Neural cell (in vitro differentiated cells): ENCODE measurements around the gene MAP2K6. TPM values are rescaled to one million over a fixed set of nuclear protein-coding genes. Genes with fewer than 3 reads are reported as not detected.

Source experiments
- H2AFZ ChIP-seq: fragments of 200-600, 300-800 bp; sonication (generic), shearing (Covaris generic); 2 replicates; pipeline ENCODE4 v1.6.0; 2014; ENCODE audit warnings: low read depth, mild to moderate bottlenecking, antibody characterized with exemption, low read length, moderate library complexity
- H3F3A ChIP-seq: fragments of 200-600 bp; shearing (Covaris generic); 2 replicates; pipeline ENCODE4 v1.6.1; 2016; ENCODE audit warnings: mild to moderate bottlenecking, moderate library complexity, mixed read lengths, antibody characterized with exemption, low read length; ENCODE audit not compliant: insufficient read depth, poor library complexity, severe bottlenecking
- H3K27ac ChIP-seq: fragments of 200-600, 300-800 bp; sonication (generic), shearing (Covaris generic); 2 replicates; pipeline ENCODE4 v1.5.1; 2014; ENCODE audit warnings: mild to moderate bottlenecking, low read length, moderate library complexity
- H3K27me3 ChIP-seq: fragments of 300-800, 200-600 bp; sonication (generic), shearing (Covaris generic); 2 replicates; pipeline ENCODE4 v1.6.0; 2014; ENCODE audit warnings: mild to moderate bottlenecking, low read depth, low read length, moderate library complexity; ENCODE audit not compliant: insufficient read depth
- H3K36me3 ChIP-seq: fragments of 300-800, 200-600 bp; sonication (generic), shearing (Covaris generic); 2 replicates; pipeline ENCODE4 v1.5.1; 2014; ENCODE audit warnings: mild to moderate bottlenecking, antibody characterized with exemption, low read length, moderate library complexity; ENCODE audit not compliant: insufficient read depth
- H3K4me2 ChIP-seq: fragments of 300-800, 200-600 bp; sonication (generic), shearing (Covaris generic); 2 replicates; pipeline ENCODE4 v1.6.0; 2014; ENCODE audit warnings: mild to moderate bottlenecking, low read length
- H3K4me3 ChIP-seq: fragments of 300-800, 200-600 bp; sonication (generic), shearing (Covaris generic); 2 replicates; pipeline ENCODE4 v1.5.1; 2014; ENCODE audit warnings: mild to moderate bottlenecking, low read length, moderate library complexity
- H3K79me2 ChIP-seq: fragments of 200-600 bp; shearing (Covaris generic); replicated peaks from 2 replicates; pipeline ENCODE4 v1.6.0; 2014; ENCODE audit warnings: mild to moderate bottlenecking, low read length, moderate library complexity; ENCODE audit not compliant: insufficient read depth
- H3K9ac ChIP-seq: fragments of 300-800, 200-600 bp; sonication (generic), shearing (Covaris generic); 2 replicates; pipeline ENCODE4 v1.6.1; 2016; ENCODE audit warnings: mild to moderate bottlenecking, low read length, mixed read lengths
- H3K9me2 ChIP-seq: fragments of 200-600 bp; shearing (Covaris generic); 2 replicates; pipeline ENCODE4 v1.6.1; 2016; ENCODE audit warnings: mild to moderate bottlenecking, low read length, mixed read lengths; ENCODE audit not compliant: insufficient read depth
- H3K9me3 ChIP-seq: fragments of 200-600, 300-800 bp; sonication (generic), shearing (Covaris generic); 2 replicates; pipeline ENCODE4 v1.6.1; 2016; ENCODE audit warnings: mild to moderate bottlenecking, mixed run types, low read length, moderate library complexity, mixed read lengths
- H4K20me1 ChIP-seq: fragments of 200-600 bp; shearing (Covaris generic); 2 replicates; pipeline ENCODE4 v1.6.1; 2016; ENCODE audit warnings: mild to moderate bottlenecking, mixed run types; ENCODE audit not compliant: insufficient read depth
- EP300 ChIP-seq: fragments of 450-650 bp; conservative IDR thresholded peaks from 2 replicates; pipeline ENCODE4 v1.6.1; 2014; ENCODE audit warnings: antibody characterized with exemption, mild to moderate bottlenecking, moderate library complexity; ENCODE audit not compliant: poor library complexity, severe bottlenecking
- EZH2 ChIP-seq: fragments of 200-600, 300-800 bp; shearing (Covaris generic), sonication (generic); IDR thresholded peaks from 2 replicates; pipeline ENCODE4 v1.6.1; 2014; ENCODE audit warnings: antibody characterized with exemption, low read length, borderline replicate concordance, mild to moderate bottlenecking; ENCODE audit not compliant: insufficient read depth, poor library complexity, severe bottlenecking
- MXI1 ChIP-seq: fragments of 450-650 bp; conservative IDR thresholded peaks from 2 replicates; pipeline ENCODE4 v1.6.1; 2014; ENCODE audit warnings: antibody characterized with exemption, mild to moderate bottlenecking; ENCODE audit not compliant: poor library complexity, severe bottlenecking
- POLR2AphosphoS5 ChIP-seq: IDR thresholded peaks from 2 replicates; pipeline ENCODE4 v1.6.1; 2012
- RAD21 ChIP-seq: fragments of 450-650 bp; conservative IDR thresholded peaks from 2 replicates; pipeline ENCODE4 v1.6.1; 2014; ENCODE audit warnings: antibody characterized with exemption, mild to moderate bottlenecking, moderate library complexity
- SMC3 ChIP-seq: fragments of 450-650 bp; conservative IDR thresholded peaks from 2 replicates; pipeline ENCODE4 v1.6.1; 2014; ENCODE audit warnings: antibody characterized with exemption, mild to moderate bottlenecking, moderate library complexity; ENCODE audit not compliant: poor library complexity
- TAF1 ChIP-seq: IDR thresholded peaks from 2 replicates; pipeline ENCODE4 v1.6.1; 2012; ENCODE audit warnings: low read depth
- polyA plus RNA-seq: library from polyadenylated mRNA; depleted of rRNA; stranded (reverse); fragments of >200 nt; gene quantifications from 2 replicates; pipeline ENCODE4 v1.2.3, GENCODE V29; 2014
- TF ChIP-seq, protein P1 (sequence below): IDR thresholded peaks from 2 replicates; pipeline ENCODE4 v1.6.1; 2012; ENCODE audit warnings: borderline replicate concordance
- TF ChIP-seq, protein P2 (sequence below): fragments of 450-650 bp; IDR thresholded peaks from 2 replicates; pipeline ENCODE4 v1.5.1; 2014; ENCODE audit warnings: antibody characterized with exemption, mild to moderate bottlenecking, moderate library complexity; ENCODE audit not compliant: poor library complexity, severe bottlenecking

The MAP2K6 gene
- polyA plus RNA-seq, 1 donor from 2014 or later, result 10.5 TPM

DNA sequence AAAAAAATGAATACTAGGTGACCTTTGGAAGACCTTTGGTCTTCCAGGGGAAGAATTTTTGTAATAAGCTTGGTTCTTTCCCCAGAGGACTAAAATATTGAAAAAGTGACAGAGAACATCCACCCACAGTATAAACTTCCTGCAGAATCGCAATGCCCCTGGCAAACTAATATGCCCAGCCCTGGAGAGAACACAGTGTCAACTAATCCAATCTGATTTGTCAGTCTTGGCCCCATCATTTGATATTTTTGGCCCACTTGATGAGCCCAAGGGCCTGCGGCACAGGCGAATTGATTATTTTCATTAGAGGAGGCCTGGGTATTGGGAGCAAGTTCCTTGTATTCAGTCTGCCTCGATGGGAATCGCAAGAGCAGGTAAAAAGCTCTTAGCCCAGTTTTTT lies 98.4 kb downstream of the MAP2K6 start:
- H3K9ac ChIP-seq, result no peak overlapping the region
- TF ChIP-seq SMC3 (no peak), MXI1 (no peak), RAD21 (no peak)
- H3K36me3 ChIP-seq, result no peaks in the 10 kb centered on the region
- H3K4me3 ChIP-seq, result no peak overlapping the region
- H3F3A ChIP-seq, result no peaks in the 10 kb centered on the region
- H2AFZ ChIP-seq, result no peak overlapping the region
- no peaks in the 10 kb centered on the region for H3K9me3 ChIP-seq
- no peak overlapping the region for H3K27ac ChIP-seq
- no peaks in the 10 kb centered on the region for H3K27me3 ChIP-seq
- no peaks in the 10 kb centered on the region for H4K20me1 ChIP-seq
- H3K9me2 ChIP-seq, result no peaks in the 10 kb centered on the region
- no peaks in the 10 kb centered on the region for H3K79me2 ChIP-seq
- H3K4me2 ChIP-seq, result no peak overlapping the region

DNA sequence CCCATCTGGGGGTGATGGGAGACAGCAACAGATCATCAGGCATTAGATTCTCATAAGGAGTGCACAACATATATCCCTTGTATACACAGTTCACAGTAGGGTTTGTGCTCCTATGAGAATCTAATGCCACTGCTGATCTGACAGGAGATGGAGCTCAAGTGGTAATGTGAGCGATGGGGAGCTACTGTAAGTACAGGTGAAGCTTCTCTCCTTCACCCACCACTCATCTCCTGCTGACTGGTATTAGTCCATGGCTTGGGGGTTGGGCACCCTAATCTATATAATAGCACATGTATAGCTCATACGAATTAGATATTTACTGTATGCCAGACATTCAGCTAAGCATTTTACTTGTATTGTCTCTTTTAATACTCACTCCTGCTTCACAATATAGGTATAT lies 101.7 kb downstream of the MAP2K6 start:
- Histone ChIP-seq H2AFZ (no peak overlapping the region), H3K9me3 (no peaks in the 10 kb centered on the region), H3K36me3 (peaks cover 3% of the 10 kb centered on the region), H3K4me2 (no peak overlapping the region), H4K20me1 (no peaks in the 10 kb centered on the region), H3K9ac (no peak overlapping the region), H3K27ac (no peak overlapping the region), H3F3A (no peaks in the 10 kb centered on the region), H3K27me3 (no peaks in the 10 kb centered on the region), H3K79me2 (no peaks in the 10 kb centered on the region), H3K4me3 (no peak overlapping the region), H3K9me2 (no peaks in the 10 kb centered on the region)
- TF ChIP-seq EZH2 (no peak), SMC3 (no peak), RAD21 (no peak), POLR2AphosphoS5 (no peak), TAF1 (no peak)
- TF ChIP-seq, protein P1, sequence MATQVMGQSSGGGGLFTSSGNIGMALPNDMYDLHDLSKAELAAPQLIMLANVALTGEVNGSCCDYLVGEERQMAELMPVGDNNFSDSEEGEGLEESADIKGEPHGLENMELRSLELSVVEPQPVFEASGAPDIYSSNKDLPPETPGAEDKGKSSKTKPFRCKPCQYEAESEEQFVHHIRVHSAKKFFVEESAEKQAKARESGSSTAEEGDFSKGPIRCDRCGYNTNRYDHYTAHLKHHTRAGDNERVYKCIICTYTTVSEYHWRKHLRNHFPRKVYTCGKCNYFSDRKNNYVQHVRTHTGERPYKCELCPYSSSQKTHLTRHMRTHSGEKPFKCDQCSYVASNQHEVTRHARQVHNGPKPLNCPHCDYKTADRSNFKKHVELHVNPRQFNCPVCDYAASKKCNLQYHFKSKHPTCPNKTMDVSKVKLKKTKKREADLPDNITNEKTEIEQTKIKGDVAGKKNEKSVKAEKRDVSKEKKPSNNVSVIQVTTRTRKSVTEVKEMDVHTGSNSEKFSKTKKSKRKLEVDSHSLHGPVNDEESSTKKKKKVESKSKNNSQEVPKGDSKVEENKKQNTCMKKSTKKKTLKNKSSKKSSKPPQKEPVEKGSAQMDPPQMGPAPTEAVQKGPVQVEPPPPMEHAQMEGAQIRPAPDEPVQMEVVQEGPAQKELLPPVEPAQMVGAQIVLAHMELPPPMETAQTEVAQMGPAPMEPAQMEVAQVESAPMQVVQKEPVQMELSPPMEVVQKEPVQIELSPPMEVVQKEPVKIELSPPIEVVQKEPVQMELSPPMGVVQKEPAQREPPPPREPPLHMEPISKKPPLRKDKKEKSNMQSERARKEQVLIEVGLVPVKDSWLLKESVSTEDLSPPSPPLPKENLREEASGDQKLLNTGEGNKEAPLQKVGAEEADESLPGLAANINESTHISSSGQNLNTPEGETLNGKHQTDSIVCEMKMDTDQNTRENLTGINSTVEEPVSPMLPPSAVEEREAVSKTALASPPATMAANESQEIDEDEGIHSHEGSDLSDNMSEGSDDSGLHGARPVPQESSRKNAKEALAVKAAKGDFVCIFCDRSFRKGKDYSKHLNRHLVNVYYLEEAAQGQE, result no peak

DNA sequence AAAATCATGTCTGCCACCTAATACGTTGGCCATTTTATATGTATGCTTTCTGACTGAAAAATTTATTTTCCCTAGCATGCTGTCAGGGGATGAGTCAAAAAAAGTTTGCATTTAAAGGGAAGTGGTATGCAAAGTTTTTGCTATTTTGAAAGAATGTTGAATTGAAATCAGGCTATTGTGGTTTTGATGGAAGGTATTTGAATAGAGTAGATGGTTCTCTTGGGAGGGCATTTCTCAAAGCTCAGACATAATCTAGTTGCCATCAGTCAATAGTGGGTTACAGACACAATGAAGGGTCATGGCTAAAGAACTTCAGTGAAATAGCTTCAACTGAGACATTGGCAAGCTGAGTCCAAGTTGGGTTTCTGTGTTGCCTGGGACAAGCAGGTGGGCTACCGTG lies 102.4 kb downstream of the MAP2K6 start:
- H3K27ac ChIP-seq, result no peak overlapping the region
- no peak overlapping the region for H3K9ac ChIP-seq
- no peaks in the 10 kb centered on the region for H4K20me1 ChIP-seq
- no peak overlapping the region for H3K4me3 ChIP-seq
- no peaks in the 10 kb centered on the region for H3F3A ChIP-seq
- no peaks in the 10 kb centered on the region for H3K9me2 ChIP-seq
- TF ChIP-seq SMC3, result no peak
- no peak for TF ChIP-seq MXI1
- TF ChIP-seq EP300, result no peak
- no peak for TF ChIP-seq EZH2
- TF ChIP-seq, protein P2, sequence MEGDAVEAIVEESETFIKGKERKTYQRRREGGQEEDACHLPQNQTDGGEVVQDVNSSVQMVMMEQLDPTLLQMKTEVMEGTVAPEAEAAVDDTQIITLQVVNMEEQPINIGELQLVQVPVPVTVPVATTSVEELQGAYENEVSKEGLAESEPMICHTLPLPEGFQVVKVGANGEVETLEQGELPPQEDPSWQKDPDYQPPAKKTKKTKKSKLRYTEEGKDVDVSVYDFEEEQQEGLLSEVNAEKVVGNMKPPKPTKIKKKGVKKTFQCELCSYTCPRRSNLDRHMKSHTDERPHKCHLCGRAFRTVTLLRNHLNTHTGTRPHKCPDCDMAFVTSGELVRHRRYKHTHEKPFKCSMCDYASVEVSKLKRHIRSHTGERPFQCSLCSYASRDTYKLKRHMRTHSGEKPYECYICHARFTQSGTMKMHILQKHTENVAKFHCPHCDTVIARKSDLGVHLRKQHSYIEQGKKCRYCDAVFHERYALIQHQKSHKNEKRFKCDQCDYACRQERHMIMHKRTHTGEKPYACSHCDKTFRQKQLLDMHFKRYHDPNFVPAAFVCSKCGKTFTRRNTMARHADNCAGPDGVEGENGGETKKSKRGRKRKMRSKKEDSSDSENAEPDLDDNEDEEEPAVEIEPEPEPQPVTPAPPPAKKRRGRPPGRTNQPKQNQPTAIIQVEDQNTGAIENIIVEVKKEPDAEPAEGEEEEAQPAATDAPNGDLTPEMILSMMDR, result no peak
- TF ChIP-seq, protein P1, result no peak
- no peak for TF ChIP-seq TAF1
- no peak for TF ChIP-seq RAD21
- TF ChIP-seq POLR2AphosphoS5, result no peak
- no peaks in the 10 kb centered on the region for H3K9me3 ChIP-seq
- no peaks in the 10 kb centered on the region for H3K27me3 ChIP-seq
- H3K79me2 ChIP-seq, result no peaks in the 10 kb centered on the region
- H2AFZ ChIP-seq, result no peak overlapping the region
- H3K36me3 ChIP-seq, result peaks cover 4% of the 10 kb centered on the region
- H3K4me2 ChIP-seq, result no peak overlapping the region
